HG02973 (cell line): ENCODE results near the gene SOX8.
"Not testable (repeated sequence)": the region's sequence is repeated elsewhere in the genome, so short reads cannot be mapped to it uniquely, and the experiment has no call there.

ENCODE experiments used
- ATAC-seq: cut with Tn5 transposase; IDR thresholded peaks from one replicate; pipeline ENCODE4 v1.9.1; 2021; ENCODE audit warnings: moderate library complexity; ENCODE audit not compliant: unreplicated experiment

Gene SOX8

GRCh38 chr16:1021553-1022160 is 40.1 kb downstream of the SOX8 start:
- ATAC-seq = no peak

GRCh38 chr16:1022466-1022865 is 40.9 kb downstream of the SOX8 start:
- no peak for ATAC-seq

DNA sequence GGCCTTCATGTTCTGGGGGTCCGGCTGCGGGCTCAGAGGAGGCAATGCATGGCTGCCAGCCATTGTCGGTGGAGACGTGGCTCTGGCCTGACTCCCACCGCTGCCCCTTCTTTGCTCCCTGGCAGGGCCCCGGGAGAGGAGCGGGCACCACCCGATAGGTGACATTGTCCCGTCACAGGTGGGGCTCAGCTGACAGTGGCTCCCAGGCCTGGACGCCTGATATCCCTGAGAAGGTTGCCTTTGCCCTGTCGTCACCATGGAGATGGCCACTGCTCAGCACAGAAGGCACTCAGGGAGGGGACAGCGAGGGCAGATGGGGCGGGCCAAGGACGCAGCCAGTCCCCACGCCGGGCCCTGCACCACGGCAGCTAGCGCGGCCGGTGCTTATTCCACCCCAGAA is 42.6 kb downstream of the SOX8 start:
- ATAC-seq = no peak

GRCh38 chr16:1025183-1025809 is 43.7 kb downstream of the SOX8 start:
- ATAC-seq = not testable (repeated sequence)

GRCh38 chr16:1026057-1026783 is 44.6 kb downstream of the SOX8 start:
- no peak for ATAC-seq

DNA sequence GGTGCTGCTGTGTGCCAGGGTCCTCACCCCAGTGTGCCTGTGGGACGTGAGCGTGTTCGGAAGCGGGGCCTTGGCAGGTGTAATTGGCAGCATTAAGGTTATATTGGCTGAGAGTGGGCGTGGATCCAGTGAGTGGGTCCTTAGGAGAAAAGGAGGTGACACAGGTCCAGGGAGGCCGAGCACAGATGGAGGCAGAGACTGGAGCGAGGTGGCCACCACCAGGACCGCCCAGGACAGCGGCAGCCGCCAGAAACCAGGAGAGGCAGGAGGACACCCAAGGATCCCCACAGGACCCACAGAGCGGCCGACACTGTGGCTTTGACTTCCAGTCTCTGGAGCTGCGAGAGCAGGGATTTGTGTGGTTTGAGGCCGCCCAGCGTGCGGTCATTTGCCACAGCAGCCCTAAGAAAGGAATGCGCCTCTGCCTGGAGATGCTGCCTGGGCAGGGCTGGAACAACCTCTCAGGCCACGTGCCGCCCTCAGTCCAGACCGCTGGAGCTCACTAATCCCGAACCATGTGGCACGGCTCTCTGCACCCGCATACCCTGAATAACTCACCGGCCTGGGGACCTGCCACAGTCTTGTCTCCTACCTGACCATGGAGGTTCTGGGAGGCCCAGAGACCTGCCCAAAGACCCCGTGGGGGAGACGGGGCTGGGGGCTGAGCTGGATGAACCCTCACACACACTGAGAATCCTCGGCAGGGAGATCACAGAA is 45.4 kb downstream of the SOX8 start:
- no peak for ATAC-seq

DNA sequence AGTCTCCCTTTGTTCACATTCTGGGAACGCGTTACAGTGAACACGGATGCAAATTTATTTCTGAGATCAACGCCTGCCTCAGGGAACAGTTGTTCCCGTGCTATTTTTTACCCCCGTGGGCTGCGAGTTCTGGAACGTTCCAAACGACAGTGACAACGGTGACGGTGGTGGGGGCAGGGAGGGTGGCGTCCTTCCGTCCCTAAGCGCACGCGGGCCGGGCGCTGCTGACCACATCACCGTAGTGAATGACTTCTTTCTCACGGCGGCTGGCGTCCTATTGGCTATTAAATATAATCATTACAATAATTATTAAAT is 45.9 kb downstream of the SOX8 start:
- ATAC-seq = no peak

- ATAC-seq = no peak
These were observed 46.5 kb downstream of the SOX8 start for GRCh38 chr16:1028056-1028455.

DNA sequence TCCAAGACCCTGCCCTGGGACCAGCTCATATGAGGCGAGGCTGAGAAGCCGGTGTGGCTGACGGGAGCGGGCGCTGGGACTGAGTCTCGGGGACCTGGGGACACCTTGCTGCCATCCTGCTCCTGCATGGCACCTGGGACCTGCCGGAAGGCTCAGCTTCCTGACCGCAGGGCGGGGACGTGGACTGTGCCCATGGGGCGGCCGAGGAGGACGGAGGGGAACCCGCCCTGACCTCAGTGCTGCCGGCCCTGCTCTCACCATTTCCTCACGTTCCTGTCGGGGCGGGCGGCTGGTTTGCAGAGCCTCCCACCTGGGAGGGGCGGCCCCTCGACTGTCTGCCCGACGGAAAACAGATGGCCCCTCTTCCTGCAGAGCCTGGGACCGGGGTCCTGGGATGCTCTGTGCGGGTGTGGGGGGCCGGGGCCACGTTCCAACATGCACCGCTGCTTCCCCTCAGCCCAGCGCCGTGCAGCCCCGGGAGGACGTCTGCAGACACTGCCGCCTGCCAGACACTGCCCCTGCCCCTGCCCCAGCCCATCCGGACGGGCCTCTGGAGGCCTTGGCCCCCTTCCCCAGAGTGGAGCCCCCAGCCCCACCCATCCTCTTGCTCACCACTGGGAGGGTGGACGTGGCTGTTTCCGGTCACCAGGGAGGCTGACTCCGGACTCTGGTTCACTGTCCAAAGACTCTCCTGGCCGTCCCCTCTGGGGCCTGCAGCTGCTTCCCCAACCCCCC is 47.1 kb downstream of the SOX8 start:
- ATAC-seq = no peak

DNA sequence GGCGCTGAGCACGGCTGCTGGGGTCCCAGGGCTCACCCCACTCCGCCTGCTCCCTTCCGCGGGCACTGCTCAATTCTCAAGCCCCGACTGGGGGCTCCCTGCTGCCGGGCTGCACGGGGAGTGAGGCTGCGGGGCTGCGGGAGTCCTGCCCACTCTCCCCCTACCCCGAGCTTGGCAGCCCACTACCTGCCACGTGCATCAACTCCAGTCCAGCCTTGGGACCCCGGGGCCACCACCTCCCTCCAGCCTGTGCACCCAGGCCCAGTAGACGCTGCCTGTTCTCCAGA is 47.6 kb downstream of the SOX8 start:
- ATAC-seq = no peak

GRCh38 chr16:1030473-1030901 is 48.9 kb downstream of the SOX8 start:
- no peak for ATAC-seq

- no peak for ATAC-seq
These were observed 50.1 kb downstream of the SOX8 start for GRCh38 chr16:1031666-1032065.

DNA sequence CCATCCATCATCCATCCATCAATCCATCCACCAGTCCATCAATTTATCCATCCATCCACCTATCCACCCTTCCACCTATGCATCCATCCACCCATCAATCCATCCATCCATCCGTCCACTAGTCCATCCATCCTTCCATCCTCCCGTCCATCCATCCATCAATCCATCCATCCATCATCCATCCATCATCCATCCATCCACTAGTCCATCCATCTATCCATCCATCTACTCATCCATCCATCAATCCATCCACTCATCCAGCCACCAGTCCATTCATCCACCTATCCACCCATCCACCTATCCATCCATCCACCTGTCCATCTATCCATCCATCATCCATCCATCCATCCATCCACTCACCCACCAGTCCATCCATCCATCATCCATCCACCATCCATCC is 51.0 kb downstream of the SOX8 start:
- ATAC-seq = no peak

DNA sequence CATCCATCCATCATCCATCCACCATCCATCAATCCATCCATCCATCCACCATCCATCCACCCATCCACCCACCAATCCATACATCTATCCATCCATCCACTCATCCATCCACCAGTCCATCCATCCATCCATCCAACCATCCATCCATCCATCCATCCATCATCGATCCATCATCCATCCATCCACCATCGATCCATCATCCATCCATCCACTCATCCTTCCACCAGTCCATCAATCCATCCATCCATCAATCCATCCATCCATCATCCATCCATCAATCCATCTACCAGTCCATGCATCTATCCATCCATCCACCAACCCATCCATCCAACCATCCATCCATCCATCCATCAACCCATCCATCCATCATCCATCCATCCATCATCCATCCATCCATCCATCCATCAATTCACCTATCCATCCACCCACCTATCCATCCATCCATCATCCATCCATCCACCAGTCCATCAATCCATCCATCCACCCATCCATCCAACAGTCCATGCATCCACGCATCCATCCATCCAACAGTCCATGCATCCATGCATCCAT is 51.6 kb downstream of the SOX8 start:
- ATAC-seq = no peak

DNA sequence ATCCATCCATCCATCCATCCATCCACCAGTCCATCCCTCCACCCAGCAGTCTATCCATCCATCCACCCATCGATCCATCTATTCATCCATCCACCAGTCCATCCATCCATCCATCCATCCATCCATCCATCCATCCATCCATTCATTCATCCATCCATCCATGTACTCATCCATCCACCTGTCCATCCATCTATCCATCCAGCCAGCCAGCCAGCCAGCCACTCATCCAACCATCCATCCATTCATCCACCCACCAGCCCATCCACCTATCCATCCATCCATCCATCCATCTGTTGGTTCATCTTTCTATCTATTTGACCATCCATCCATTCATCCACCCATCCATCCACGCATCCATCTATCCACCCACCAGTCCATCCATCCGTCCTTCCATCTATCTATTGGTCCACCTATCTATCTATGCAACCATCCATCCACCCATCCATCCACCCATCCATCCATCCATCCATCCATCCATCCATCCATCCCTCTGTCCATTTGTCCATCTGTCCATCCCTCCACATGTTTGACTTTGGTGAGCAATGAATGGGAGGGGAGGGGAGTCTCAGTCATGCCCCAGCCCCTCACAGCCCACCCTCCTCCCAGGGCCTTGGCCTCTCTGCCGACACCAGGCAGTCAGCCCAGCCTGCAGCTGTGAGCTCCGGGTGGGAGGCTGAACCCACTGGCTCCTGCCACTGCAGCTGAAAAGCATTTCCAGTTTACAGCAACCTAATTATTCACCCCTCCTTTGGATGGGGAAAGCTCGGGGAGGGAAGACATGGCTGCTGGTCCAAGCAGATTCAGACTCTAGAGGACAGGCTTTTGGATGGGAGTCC is 52.9 kb downstream of the SOX8 start:
- ATAC-seq = no peak

GRCh38 chr16:1035066-1035415 is 53.5 kb downstream of the SOX8 start:
- no peak for ATAC-seq

DNA sequence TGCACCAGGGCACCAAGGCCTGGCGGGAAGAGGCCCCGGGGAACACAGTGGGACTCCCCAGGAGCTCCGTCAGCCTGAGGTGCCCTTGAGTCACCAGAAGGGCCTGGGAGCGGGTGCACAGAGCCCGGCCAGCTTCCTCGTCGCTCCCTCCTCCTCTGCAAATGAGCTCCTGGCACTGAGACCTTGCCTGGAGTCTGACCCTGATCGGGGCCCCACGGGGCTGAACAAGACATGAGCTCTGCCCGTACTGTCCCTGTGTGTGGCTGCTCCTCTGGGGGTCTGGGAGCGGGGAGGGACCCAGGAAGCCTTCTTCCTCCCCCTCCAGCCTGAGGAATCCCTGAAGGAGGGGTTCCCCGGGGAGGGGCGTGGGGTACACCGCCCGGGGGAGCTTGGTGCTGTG is 54.6 kb downstream of the SOX8 start:
- no peak for ATAC-seq
